HG03066 (cell line): ENCODE data around the gene CD1E.
A peak's percentile ranks its signal among the peaks of the same experiment; 100 is the strongest.
"Not testable (repeated sequence)": the region's sequence is repeated elsewhere in the genome, so short reads cannot be mapped to it uniquely, and the experiment has no call there.

ENCODE experiments used
- ATAC-seq: cut with Tn5 transposase; IDR thresholded peaks from one replicate; pipeline ENCODE4 v1.9.1; 2021; ENCODE audit warnings: low read depth; ENCODE audit not compliant: unreplicated experiment

CD1E gene

DNA sequence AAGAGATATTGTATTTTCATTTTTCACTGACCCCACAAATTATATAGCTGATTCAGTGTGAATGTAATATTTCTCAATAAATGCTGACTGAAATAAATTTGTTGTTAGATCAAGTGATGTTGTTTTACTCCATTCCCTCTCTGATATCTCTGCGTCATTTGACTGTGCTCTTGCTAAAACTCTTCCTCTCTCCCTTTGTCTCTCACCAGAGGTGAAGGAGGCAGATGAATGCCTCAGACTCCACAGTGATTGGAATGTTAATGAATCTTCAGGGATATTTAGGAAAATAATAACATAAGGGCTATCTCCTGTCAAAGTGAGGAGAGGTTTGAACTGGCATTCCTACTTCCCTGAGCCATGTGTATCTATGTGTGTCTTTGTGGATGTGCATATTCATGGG lies 3.7 kb downstream of the CD1E start:
- ATAC-seq, result no peak

DNA sequence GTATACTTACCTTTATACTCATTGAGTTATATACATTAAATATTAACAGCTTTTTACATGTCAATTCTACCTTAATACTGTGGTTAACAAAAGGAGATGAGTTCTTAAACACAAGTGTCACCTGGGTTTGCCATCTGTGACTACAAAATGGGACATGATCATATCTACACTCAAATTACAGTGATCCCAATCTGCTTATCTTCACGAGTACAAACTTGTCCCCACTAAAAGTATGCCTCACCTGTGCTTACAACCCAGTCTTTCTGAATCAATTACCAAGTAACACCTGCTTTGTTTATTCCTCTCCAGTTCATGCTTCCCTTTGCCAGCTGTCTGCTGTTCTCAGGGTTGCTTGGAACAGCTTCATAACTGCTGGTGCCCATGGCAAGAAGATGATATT lies 8.8 kb downstream of the CD1E start:
- no peak for ATAC-seq

DNA sequence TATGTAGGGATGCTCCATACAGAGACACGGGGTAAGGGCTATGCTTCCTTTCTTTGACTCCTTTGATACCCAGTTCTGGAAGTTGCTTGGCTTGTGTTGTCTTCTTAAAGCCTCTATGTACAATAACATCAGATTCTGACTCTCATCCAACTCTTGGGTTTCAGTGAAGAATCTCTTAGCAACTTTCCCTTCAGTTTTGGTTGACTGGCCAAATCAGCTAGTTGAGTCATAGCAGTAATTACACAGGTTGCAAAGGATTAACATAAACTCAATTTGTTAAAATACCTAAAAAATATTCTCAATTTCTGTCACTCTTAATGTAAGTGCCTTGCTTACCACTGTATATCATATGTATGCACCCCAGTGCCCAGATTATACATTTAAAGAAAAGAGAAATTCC lies 9.2 kb downstream of the CD1E start:
- ATAC-seq, result no peak

DNA sequence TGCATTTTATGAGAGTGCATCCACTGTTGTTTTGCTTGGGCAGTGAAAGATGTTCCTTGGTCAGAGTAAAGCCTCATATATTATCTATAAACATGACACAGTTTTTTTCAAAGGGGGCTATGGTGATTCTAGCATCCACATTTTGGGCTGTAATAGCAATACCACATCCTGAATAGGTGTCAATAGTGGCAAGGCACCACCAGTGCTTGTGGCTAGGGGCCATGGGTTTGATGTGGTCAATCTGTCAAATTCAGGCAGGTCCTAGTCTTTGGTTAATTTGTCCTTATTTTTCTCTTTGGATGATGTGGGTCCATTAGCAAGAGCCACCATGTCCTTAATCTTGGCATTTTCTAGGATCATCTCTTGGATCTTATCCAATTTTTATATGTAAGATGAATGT lies 13.1 kb downstream of the CD1E start:
- ATAC-seq, result no peak

DNA sequence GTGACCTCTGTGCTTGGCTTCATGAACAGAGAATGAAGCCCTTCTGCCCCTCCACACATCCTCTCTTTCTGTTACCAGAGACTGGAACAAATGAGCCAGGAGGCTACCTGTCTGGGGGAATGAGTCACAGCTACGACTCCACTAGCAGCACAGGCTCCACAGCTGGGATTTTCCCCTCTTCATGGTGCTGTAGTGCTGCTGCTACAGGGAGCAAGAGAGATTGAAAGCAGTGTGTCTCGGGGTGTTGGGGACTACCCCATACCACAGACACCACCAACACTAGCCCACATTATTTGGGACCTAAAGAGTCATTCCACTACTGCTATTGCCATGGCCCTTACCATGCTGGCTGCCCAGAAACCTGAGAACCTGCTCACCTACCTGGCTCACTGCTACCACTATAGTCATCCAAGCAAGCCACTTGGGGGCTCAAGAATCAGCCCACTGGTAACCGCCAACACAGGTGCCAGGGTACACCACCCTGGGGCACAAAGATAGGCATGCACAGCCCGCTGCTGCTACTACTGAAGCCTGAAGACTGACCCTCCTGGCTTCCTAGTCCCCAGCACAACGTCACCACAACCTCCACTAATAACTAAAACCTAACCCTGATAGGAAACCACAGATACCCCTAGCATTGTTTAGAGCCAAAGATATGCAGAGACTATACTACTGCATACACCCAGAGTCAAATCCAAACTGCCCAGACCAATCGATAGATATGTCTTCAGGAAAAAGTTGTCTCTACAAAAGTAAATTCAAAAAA lies 17.7 kb downstream of the CD1E start:
- ATAC-seq, result peak; percentile 88

DNA sequence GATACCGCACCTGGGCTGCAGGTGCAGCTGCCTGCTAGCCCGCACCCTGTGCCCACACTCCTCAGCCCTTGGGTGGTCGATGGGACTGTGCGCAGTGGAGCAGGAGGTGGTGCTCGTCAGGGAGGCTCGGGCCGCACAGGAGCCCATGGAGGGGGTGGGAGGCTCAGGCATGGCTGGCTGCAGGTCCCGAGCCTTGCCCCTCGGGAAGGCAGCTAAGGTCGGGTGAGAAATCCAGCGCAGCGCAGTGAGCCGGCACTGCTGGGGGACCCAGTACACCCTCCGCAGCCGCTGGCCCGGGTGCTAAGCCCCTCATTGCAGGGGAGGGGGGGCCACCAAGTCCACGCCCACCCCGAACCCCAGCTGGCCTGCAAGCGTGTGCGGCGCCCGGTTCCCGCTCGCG lies 20.4 kb downstream of the CD1E start:
- not testable (repeated sequence) for ATAC-seq

DNA sequence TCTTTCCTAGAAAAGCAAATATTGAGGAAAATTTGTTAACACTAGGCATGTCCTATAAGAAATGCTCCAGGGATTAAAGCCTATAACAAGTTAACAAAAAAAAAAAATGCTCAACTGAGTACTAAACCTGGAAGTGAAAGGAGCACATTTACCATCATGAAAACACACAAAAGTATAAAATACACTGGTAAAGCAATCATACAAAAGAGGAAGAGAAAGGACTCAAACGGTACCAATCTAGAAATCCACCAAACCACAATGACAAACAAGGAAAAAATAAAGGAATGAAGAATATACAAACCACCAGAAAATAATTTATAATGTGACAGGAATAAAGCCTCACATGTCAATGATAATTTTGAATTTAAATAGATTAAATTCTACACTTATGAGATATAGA lies 21.2 kb downstream of the CD1E start:
- ATAC-seq, result no peak

DNA sequence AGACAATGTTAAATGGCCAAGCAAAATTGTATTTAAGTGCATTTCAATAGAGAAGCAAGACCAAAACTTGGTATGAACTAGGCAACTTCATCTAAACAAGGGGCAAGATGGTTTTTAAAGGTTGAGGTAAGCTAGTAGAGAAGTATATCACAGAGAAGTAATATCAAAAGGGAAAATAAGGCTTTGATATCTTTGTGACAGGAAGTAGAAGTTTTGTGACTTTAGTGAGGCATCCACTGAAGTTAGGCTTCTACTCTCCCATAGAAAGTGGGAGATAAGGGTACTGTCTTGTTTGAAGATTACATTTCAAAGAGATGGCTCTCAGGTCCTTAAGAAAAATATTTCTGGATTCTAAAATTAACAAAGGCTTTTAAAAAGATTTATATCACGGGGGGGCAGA lies 36.6 kb downstream of the CD1E start:
- ATAC-seq, result no peak

DNA sequence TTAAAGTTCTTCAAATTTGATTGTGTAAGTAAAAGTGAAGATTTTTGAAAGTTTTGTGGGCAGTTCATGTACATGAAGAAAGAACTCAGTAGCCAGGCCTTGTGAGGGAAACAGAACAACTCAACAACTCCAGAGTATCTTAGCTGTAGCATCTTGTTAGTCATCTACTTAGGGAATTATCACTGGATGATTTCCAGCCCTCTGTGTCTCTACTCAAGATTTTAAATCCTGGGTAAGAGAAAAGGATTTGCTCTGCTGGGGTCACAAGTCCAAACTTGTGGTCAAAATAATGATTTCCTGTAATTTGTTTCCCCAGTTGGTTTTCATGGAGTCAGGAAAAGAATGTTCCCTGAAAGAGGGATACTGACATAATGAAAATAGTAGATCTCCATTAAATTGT lies 37.4 kb downstream of the CD1E start:
- no peak for ATAC-seq

DNA sequence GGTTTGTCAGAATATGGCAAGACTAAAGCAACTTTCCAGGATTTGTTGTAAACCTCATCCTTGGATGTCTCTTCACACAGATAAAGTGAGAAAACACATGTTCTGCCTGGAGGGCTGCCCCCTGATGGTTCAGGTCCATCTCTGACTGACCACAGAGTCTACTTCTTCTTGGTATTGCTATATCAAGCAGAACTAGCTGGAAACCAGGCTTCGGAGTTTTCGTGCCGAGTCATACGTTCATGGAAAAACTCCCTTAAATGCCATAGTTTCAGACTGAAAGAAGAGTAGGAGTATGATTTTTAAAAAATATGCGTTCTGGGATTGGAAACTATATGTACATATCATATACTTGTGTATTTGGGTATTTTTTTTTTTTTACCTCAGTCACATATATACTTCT lies 39.8 kb downstream of the CD1E start:
- no peak for ATAC-seq

DNA sequence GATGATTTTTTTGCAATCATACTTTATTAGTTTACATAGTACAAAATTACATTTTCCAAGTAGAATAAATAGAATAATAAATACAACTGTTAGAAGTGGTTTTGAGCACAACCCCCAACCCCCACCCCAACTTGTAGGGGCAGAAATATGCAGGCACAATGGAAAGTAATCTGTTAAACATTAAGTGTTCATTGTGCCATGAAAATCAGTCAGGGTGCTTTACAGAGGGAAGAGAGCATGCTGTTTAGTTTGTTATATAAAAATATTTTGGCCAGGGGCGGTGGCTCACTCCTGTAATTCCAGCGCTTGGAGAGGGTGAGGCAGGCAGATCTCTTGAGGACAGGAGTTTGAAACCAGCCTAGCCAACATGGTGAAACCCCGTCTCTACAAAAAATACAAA lies 43.0 kb downstream of the CD1E start:
- ATAC-seq, result no peak

DNA sequence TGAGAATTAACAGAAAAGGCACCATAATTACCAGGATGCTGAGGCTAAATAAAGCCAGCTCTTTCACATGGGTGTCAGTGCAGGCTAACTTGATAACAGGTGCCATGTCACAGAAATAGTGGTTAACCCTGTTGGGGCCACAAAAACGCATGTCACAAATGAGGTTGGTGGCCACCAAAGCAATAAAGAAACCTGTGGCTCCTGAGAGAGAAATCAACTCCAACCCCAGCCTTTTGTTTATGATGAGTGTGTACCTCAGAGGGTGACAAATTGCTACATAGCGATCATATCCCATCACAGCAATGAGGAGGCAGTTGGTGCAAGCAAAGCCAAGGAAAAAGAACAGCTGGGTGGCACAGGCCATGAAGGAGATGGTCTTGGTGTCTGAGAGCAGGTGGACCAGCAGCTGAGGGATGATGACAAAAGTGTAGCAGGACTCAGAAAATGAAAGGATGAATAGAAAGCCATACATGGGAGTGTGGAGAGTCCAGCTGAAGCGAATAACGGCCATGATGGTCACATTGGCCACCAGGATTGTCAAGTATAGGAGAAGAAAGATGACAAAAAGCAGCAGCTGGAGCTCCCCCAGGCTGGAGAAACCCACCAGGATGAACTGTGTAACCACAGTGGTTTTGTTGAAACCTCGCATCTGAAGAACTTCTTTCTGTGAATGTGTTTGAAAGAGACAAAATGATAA lies 45.3 kb downstream of the CD1E start, which contains the start of gene OR10T2:
Gene OR10T2 (minus strand): TSS at position 649 of the 697 bp plus-strand sequence. CDS start 0 bp downstream, at position 649.
- no peak for ATAC-seq

DNA sequence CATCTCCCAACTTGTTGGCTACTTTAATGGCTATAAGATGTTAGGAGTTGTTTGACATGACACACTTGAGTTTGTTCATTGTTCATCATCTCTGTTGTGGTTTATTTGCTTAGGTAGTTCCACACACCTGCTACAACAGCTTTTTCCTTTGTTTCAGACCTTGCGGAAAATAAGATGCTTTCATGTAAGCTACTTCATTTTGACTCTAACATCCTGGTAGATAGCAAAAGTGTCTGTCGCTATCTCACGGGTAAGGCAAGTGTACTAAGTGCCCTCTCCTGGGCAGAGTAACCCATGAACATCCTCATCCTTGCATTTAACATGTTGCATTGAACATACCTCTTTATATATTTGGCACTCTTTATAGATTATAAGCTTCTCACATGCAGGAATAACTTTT lies 47.2 kb downstream of the CD1E start:
- ATAC-seq, result no peak

DNA sequence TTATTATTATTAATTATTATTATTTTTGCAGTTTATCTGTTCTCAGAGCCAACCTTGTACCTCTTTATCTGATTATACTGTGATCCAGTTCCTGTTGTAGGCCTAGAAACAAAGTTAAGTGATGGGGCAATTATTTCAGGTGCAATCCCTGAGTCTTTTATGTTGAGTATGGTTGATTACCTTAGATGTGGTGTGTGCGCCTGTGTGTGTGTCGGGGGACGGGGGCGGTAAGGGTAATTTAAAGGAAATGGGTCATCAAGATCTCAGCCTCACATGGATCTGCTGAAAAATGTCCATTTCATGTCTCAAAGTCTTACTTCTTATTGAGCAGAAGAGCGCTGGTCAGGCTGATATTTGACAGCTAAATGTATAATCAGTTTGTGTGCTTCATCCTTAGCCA lies 53.4 kb downstream of the CD1E start:
- ATAC-seq, result no peak
